Activated CD4-positive, alpha-beta T cell treated with anti-CD3 and anti-CD28 coated beads, Interleukin-10, Interleukin-2, amounts not matched to agents 100 ng/mL and 50 ng/mL, durations not matched to agents 16 hours and 8 hours (primary cell): Measurements from ENCODE around the gene FMO1.

Source experiments
- DNase-seq: peaks from one replicate; pipeline ENCODE4 v3.0.0-alpha.2; 2020

FMO1 gene

GRCh38 chr1:171243878-171244277, 4.4 kb upstream of the FMO1 start:
- DNase-seq, result no peak

DNA sequence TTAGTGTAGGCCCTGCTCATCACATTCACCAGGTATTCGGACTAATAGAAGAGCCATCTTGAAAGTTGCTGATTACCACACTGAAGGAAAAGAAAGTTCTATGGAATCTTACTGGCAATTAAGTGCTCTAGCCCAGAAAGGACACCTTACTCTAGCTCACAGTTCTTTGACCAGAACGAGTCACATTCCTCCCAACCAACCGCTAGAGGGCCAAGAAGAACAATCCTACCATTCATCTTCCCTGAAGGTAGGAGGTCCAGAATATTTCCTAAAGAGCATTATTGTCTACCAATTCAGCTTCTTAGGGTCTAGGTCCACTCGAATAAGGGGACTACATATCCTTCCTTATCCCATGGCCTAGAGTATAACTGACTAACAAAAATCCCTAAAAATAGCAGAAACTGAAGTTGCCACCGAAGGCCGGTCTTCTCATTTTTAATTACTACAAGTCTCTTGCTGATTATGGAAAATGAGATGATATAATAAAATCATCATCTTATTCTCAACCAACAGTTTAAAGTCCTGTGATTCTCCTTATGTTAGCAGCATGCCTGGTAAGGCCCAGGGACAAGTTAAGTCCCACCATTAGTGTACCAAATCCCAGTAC, 2.7 kb upstream of the FMO1 start:
- peak; percentile 33 for DNase-seq

GRCh38 chr1:171247501-171247900, 793 bp upstream of the FMO1 start:
- DNase-seq, result no peak

DNA sequence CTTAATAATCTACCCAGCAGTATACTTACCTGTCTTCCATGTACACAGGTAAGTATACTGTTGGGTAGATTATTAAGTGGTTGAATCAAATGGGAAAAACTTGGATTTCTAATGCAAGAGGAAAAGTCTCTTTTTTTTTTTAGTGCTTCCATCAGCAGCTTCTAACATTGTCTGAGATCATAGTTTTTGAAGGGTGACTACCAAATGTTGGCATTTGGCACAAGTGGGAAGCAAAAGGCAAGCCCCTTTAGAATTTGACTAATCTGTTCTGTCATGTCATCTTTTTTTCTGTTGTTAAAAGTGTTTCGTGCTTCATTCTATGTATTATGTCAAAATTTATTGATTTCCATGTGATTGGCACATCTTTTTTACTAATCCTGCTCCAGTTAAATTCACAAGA, 547 bp downstream of the FMO1 start:
- DNase-seq, result no peak

DNA sequence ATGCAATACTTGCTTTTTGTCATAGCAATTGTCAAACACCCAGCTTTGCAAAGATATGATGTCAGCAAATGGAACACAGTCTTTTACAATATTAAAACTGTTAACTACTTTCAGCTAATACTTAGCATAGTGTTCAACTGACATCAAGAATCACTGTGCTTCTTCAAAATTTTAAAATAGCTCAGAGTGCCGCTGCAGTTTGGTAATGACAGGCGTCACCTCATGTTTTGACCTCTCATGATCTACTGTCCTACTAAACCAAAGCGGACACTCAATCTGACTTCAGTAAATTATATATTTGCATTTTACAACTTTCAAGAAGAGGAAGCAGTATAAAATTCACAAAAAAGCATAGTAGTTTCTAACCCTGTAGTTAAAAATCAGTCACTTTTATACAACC, 2.0 kb downstream of the FMO1 start:
- DNase-seq, result no peak

DNA sequence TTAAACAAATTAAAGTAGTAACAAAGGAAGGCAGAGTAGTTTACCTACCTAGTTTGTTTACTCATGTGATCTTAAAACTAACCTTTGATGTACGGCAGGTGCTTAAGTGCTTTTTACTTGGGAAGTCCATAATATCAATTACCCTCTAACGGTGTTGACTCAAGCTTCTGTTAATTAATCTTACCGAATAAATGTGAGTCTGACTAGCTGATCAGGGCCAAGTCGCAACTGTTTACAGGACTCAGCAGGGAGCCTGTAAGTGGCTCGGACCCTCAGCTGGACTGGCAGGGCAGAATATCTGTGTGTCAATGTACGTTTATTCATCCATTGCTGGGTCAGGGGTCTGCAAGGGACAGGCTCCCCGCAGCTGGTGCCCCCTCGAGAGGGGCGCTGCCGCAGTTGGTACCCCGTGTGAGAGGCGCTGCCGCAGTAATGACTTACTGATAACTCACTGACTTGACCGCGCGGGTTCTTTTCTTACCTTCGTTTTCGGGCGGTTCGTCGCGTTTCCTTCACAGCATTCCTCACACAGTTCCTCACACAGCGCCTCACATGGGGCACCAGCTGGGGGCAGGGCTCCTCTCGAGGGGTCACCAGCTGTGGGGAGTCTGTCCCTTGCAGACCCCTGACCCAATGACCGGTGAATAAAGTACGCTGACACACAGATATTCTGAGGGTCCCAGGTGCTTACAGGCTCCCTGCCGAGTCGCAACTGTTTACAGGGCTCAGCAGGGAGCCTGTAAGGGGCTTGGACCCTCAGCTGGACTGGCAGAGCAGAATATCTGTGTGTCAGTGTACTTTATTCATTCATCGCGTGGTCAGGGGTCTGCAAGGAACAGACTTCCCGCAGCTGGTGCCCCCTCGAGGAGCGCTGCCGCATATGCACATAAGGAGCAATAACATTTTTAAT, 3.0 kb downstream of the FMO1 start:
- DNase-seq, result peak; percentile 29

DNA sequence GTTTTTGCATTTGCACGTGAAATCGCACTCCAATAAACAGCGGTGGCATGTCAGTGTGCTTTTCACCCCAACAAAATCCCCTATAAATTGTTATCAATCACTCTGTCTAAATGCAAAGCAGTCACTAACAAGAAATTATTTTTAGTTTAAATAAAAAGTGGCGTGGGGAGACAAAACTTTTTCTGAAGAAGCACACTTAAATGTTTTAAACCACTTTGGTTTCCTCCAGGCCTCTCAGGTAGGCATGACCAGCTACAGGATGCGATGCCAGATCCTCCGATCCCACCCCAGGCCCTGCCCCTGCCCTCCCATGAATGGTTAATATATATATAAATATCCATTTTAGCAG, 3.6 kb downstream of the FMO1 start:
- DNase-seq, result no peak

GRCh38 chr1:171252482-171252881, 4.2 kb downstream of the FMO1 start:
- peak; percentile 2 for DNase-seq

DNA sequence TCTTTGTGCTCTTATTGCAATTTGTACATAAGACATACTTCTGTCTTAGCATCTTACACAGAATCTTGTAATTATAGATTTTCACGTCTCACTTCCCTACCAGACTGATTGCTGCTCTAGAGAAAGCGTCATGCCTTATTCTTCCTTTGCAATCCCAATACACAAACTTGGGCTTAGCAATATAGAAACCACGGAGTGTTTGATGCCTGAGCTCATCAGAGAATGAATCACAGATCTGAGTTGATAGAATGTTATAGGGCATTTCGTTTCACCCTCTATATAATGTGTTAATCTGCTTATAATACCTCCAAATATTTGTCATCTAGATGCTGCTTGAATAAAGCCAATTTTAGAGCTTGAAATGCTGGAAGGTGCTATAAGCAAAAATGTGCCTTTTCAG, 6.6 kb downstream of the FMO1 start:
- no peak for DNase-seq

GRCh38 chr1:171256940-171257606, 8.8 kb downstream of the FMO1 start:
- no peak for DNase-seq

GRCh38 chr1:171257607-171258076, 9.3 kb downstream of the FMO1 start:
- no peak for DNase-seq

- DNase-seq, result no peak
Measured at GRCh38 chr1:171258429-171258828, 10.1 kb downstream of the FMO1 start.

GRCh38 chr1:171258943-171259342, 10.6 kb downstream of the FMO1 start:
- DNase-seq, result no peak

GRCh38 chr1:171261336-171261735, 13.0 kb downstream of the FMO1 start:
- no peak for DNase-seq

GRCh38 chr1:171263901-171264300, 15.6 kb downstream of the FMO1 start:
- no peak for DNase-seq

DNA sequence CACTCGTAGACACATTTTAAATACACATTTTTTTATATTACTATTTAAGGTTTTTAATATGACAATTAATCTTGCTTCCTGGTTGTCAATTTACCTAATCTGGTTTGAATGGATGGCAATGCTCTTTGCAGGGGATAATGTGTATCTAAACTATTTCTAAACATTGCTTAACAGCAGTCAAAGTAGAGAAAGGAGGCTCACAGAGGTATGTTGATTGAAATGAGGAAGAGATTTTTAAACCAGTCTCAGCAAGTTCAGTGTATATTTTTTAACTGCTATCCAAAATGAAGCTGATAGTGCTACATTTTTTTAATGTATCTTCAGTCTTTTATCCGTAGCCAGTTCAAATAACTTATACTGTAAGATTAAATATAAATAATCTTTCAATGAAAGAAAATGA, 17.4 kb downstream of the FMO1 start:
- no peak for DNase-seq

DNA sequence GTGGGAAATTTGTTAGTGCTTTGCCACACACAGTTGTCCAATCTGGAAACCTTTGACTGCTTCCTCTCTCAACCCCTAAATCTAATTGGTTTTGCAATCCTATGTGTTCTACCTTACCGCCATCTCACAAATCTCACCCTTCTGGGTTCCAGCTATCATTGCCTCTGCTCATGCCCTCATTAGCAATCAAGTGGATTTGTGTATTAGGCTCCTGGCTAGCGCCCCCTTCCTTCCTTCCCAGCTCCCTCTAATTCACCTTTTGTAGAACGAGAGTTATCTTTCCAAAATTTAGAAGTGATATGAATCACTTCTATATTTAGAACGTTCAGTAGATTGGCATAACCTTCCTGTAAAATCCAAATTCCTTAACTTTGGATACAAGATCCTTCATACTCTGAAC, 18.6 kb downstream of the FMO1 start:
- DNase-seq, result no peak

DNA sequence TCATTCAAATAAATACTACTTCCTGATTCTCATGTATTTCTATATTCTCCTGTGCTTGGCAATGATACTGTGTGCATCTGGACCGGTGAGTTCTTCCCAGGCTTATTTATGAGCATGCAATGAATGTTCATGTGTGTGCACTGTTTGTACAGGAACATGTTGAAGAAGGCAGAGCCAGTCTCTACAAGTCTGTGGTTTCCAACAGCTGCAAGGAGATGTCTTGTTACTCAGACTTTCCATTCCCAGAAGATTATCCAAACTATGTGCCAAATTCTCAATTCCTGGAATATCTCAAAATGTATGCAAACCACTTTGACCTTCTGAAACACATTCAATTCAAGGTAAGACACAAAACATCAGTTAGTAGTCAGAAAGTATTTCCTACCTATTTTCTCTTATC, 19.1 kb downstream of the FMO1 start:
- DNase-seq, result no peak

DNA sequence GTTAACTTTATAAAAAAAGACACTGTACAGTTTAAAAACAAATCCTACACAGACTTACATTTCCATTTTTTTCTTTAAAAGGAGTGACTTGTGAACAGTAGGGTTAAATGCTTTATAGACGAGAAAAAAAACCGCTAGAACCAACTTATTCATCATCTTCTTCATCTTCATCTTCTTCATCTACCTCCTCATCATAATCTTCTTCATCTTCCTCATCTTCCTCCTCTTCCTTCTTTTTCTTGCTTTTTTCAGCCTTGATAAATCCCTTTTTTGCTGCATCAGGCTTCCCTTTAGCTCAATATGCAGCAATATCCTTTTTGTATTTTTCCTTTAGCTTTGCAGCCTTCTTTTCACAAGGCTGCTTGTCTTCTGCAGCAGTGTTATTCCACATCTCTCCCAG, 22.5 kb downstream of the FMO1 start:
- no peak for DNase-seq

DNA sequence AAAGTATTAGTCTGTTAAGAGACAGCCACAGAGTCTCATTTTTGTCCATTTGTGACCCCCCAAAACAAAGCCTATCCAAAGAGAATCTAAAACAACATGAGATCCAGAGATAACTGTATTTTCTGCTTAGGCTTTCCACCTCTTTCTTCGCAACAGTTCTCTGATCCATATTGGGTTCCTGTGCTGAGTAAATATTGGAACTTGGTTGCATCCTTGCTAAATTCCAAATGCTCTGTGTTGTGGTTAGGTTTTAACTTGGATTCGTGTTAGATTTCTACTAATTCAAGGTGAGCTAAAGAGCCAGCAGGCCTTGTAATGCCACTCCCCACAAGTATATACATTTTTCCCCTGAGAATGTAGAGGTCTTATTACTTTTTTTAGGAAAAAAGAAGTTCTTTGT, 29.2 kb downstream of the FMO1 start:
- DNase-seq, result no peak

- DNase-seq, result no peak
Measured at GRCh38 chr1:171279234-171279633, 30.9 kb downstream of the FMO1 start.

DNA sequence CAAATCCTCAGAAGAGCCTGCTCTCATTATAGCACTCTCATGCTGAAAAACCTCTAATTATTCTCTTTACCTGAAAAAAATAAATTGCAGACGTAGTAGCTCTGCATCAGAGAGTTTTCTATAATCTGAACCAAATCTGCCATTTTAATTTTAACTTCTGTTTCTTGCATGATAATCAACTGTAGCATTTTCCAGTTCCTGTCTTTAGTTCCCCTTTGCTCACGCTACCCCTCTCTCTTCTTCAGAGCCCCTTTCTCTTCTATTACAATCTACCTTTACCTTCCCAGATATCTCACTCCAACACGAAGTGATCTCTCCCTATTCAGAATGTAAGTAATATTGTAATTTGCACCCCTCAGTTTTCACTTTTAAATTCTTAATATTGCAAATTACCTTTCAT, 31.4 kb downstream of the FMO1 start:
- no peak for DNase-seq

DNA sequence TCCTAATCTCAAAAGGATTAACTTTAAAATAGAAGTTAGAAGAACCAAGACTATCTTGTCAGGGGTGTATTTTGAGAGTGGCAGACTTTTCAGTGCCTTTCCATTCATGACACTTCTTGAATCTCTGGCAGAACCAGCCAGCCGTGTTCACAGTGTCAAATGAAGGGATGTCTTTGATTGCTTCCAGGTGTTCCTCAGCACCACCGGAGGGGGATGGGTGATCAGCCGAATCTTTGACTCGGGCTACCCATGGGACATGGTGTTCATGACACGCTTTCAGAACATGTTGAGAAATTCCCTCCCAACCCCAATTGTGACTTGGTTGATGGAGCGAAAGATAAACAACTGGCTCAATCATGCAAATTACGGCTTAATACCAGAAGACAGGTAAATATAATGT, 32.3 kb downstream of the FMO1 start:
- DNase-seq, result no peak
